Retinal pigment epithelial cell (primary cell): ENCODE measurements around the gene SUMF1.

ENCODE experiments used
- DNase-seq: peaks from one replicate; pipeline ENCODE4 v3.0.0-alpha.2; 2010; ENCODE audit warnings: low read depth
- H3K4me3 ChIP-seq: 2 replicates; pipeline ENCODE4 v1.5.1; 2011; ENCODE audit warnings: mild to moderate bottlenecking, low read length, control low read depth, moderate library complexity
- TF ChIP-seq, protein P1 (sequence below): conservative IDR thresholded peaks from 2 replicates; pipeline ENCODE4 v1.5.1; 2011; ENCODE audit warnings: low read depth, low read length, control low read depth, inconsistent platforms

The SUMF1 gene

GRCh38 chr3:4454142-4454541, 12.9 kb downstream of the SUMF1 start:
- TF ChIP-seq, protein P1, sequence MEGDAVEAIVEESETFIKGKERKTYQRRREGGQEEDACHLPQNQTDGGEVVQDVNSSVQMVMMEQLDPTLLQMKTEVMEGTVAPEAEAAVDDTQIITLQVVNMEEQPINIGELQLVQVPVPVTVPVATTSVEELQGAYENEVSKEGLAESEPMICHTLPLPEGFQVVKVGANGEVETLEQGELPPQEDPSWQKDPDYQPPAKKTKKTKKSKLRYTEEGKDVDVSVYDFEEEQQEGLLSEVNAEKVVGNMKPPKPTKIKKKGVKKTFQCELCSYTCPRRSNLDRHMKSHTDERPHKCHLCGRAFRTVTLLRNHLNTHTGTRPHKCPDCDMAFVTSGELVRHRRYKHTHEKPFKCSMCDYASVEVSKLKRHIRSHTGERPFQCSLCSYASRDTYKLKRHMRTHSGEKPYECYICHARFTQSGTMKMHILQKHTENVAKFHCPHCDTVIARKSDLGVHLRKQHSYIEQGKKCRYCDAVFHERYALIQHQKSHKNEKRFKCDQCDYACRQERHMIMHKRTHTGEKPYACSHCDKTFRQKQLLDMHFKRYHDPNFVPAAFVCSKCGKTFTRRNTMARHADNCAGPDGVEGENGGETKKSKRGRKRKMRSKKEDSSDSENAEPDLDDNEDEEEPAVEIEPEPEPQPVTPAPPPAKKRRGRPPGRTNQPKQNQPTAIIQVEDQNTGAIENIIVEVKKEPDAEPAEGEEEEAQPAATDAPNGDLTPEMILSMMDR = no peak
- no peak overlapping the region for H3K4me3 ChIP-seq
- no peak for DNase-seq

- TF ChIP-seq, protein P1 = no peak
- DNase-seq = no peak
- H3K4me3 ChIP-seq = no peak overlapping the region
These were observed 17.8 kb downstream of the SUMF1 start for GRCh38 chr3:4449043-4449805.

- H3K4me3 ChIP-seq = no peak overlapping the region
- DNase-seq = no peak
- TF ChIP-seq, protein P1 = no peak
These were observed 18.9 kb downstream of the SUMF1 start for GRCh38 chr3:4448187-4448586.

GRCh38 chr3:4447295-4447999, 19.6 kb downstream of the SUMF1 start:
- H3K4me3 ChIP-seq = no peak overlapping the region
- TF ChIP-seq, protein P1 = no peak
- no peak for DNase-seq

GRCh38 chr3:4440951-4441350, 26.1 kb downstream of the SUMF1 start:
- H3K4me3 ChIP-seq = no peak overlapping the region
- TF ChIP-seq, protein P1 = no peak
- DNase-seq = no peak

DNA sequence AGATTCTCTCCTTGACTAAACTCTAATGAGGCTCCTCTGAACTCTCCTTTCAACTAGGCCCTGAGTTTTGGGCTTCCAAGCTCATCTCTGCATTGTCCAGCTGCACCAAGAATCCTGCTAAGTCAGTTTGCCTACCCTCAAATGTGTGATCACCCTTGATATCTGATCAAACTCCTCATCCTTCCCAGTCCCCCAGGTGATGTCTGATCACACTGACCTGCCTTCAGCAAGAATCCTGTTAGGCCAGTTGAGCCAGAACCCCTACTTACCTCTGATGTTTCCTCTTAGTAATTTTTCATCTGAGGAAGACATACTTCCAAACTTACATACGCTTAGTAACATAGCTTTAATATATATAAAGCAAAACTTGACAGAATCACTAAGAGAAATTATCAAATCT, 28.8 kb downstream of the SUMF1 start:
- no peak for DNase-seq
- no peak overlapping the region for H3K4me3 ChIP-seq

More for the DNA sequence above, 28.8 kb downstream of the SUMF1 start:
- TF ChIP-seq, protein P1 = no peak
